HG03108 (cell line): ENCODE measurements around the gene TMA7B.
"Not testable (repeated sequence)": the region's sequence is repeated elsewhere in the genome, so short reads cannot be mapped to it uniquely, and the experiment has no call there.

Experiments
- ATAC-seq: cut with Tn5 transposase; IDR thresholded peaks from one replicate; pipeline ENCODE4 v1.9.1; 2021; ENCODE audit warnings: moderate library complexity; ENCODE audit not compliant: unreplicated experiment

Gene TMA7B

GRCh38 chr22:39951603-39952293, 8.4 kb upstream of the TMA7B start:
- ATAC-seq: not testable (repeated sequence)

GRCh38 chr22:39952347-39952746, 7.8 kb upstream of the TMA7B start:
- no peak for ATAC-seq

GRCh38 chr22:39953101-39953500, 7.1 kb upstream of the TMA7B start:
- no peak for ATAC-seq

- no peak for ATAC-seq
These were observed 5.6 kb upstream of the TMA7B start for GRCh38 chr22:39954584-39955055.

GRCh38 chr22:39955675-39956074, 4.5 kb upstream of the TMA7B start:
- no peak for ATAC-seq

GRCh38 chr22:39956932-39957664, 3.1 kb upstream of the TMA7B start:
- no peak for ATAC-seq

GRCh38 chr22:39958009-39958711, 2.0 kb upstream of the TMA7B start:
- no peak for ATAC-seq

- ATAC-seq: no peak
These were observed 1.1 kb upstream of the TMA7B start for GRCh38 chr22:39958949-39959639.

- ATAC-seq: peak; percentile 82
These were observed 872 bp downstream of the TMA7B start for GRCh38 chr22:39960791-39961746.

GRCh38 chr22:39962071-39962470, 1.9 kb downstream of the TMA7B start:
- no peak for ATAC-seq

- ATAC-seq: no peak
These were observed 5.6 kb downstream of the TMA7B start for GRCh38 chr22:39965748-39966147.

- no peak for ATAC-seq
These were observed 6.3 kb downstream of the TMA7B start for GRCh38 chr22:39966470-39966869.

- no peak for ATAC-seq
These were observed 7.1 kb downstream of the TMA7B start for GRCh38 chr22:39967103-39967829.

- ATAC-seq: no peak
These were observed 8.1 kb downstream of the TMA7B start for GRCh38 chr22:39967996-39968972.

- ATAC-seq: no peak
These were observed 10.5 kb downstream of the TMA7B start for GRCh38 chr22:39970742-39971141.

- no peak for ATAC-seq
These were observed 12.4 kb downstream of the TMA7B start for GRCh38 chr22:39972641-39973040.

- no peak for ATAC-seq
These were observed 13.5 kb downstream of the TMA7B start for GRCh38 chr22:39973656-39974055.

GRCh38 chr22:39974065-39974464, 13.9 kb downstream of the TMA7B start:
- ATAC-seq: no peak
